NCI-H1092 treated with DMSO at 0.1 percent for 48 hours (cell line): ENCODE measurements around the gene NPAS3.
A peak's percentile ranks its signal among the peaks of the same experiment; 100 is the strongest.

Source experiments
- DNase-seq: peaks from one replicate; lab custom pipeline; 2025; lab: John Stamatoyannopoulos, UW

NPAS3 gene

DNA sequence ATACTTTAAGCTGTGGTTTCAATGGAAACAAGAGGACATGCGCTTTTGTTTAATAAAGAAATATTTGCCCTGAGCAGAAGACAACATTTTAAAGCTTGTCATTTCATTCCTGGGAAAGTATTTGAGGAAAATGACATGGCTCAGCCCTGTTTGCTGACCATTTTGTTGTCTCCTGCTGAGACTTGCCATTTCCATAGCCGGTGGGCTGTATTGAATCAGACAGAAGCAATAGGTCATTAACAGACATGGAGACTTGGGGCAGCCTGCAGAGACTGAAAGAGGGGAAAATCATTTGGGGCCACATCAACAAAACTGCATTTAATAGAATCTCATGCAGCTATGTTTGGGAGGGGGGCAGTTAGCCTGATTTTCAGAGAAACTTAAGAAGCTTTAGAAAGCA is 443.0 kb downstream of the NPAS3 start:
- no peak for DNase-seq

DNA sequence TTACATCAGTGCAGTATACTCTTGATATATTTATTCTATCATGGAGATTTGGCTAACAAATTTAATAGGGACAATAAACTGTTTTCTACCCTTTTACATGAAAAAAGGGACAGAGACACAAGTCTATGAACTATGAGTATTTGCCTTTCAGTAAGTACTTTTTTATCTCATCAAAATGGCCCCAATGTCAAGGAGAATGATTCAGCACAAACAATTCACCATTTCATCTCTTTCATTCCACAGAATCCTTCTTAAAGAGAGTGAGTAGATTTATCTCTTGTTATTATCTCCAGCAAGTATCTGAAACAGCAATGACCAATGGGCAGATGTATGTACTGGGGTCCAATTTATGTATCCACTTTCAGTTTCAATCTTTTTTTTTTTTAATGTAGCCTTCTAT is 447.5 kb downstream of the NPAS3 start:
- DNase-seq = no peak

GRCh38 chr14:33386781-33387180 is 448.1 kb downstream of the NPAS3 start:
- DNase-seq = no peak

DNA sequence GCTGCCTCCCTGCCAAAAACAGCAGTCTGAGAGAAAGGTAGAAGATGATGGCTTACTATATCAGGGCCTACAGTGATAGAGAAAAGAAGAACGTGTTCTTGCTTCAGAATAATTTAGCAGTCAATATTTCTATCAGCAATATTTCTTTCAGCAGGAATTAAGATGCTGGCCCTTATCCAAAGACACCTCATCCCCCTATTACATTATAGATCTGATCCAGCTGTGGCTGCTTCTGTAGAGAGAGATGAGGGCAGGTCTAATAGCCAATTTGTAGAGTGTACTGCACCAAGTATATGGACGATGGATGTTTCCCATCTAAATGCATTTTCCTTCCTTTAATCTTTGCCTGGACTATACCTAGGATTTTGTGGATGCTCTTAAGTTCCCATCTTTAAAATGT is 451.7 kb downstream of the NPAS3 start:
- DNase-seq = no peak

DNA sequence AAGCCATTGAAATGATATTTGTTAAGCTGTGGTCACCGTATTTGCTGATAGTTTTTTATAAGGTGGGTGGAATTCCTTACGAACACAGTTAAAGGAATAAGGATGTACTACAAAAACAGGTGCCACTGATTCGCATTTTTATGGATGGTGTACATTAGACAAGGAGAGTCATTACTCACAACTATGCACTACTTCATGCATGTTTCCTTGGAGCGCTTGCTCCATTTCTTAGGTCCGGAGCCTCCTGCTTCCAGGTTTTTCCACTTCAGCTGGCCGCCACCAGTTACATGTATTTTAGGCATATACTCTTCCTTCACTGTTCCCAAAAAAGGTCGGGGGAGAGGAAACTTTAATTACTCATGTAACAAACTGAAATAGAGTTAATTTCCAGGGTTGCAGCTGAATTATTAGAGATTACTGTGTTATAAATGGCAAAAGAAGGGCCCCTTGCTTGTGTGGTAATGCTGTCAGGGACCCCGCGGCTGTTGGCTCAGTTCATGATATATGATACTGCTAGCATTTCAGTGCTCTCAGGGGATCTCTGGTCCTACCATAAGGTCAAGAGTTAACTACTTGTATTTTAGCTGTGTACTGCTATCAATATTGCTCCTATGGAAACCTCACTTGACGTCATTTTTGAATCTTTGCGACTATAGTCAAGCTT is 454.7 kb downstream of the NPAS3 start:
- DNase-seq = peak; percentile 27

GRCh38 chr14:33393895-33394368 is 455.3 kb downstream of the NPAS3 start:
- no peak for DNase-seq

GRCh38 chr14:33401311-33401710 is 462.6 kb downstream of the NPAS3 start:
- DNase-seq = no peak

DNA sequence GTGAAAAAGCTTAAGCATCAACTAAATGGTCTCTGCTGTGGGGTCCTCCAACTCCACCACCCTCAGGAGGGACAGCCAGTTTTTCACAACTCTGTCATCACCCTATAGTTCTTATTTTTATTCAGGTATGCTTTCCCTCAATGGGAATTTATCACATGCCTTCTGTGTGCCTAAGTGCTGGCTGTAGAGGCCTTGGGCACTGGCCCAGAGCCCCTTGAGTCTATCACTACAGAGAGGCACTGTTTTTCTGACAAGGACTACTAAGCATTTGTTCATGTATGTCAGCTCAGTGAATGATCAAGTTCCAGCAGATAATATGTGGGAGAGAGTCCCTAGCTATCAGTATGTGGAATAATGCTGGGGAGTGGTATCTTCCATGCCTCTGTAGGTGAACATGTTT is 463.9 kb downstream of the NPAS3 start:
- DNase-seq = no peak

GRCh38 chr14:33404054-33404453 is 465.4 kb downstream of the NPAS3 start:
- no peak for DNase-seq

DNA sequence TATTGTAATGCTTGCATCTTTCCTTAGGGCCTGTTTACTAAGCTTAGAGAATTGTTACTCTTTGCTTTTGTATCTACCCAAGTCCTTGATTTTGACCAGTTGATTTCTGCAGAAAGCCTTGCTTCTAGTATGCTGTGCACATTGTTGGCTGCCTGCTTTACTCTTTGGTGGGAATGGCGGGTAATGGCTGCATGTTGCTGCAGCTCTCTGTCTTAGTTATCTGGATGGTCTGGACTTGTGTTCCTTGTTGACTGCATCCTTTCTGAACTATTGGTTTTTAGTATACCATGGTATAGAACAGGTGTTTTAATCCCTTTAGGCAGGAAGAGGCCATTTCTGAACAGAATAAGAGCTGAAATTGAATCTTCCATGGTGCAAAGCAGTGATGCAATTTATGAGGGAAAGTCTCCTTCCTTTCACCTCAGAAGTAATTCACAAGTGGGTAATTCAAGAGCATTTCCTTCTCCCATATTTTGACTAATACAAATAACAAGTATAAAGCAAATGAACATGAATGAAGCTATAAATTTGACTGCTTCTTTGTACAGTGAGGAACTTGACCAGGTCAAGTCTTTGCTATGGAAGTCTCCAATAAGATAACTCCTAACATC is 466.4 kb downstream of the NPAS3 start:
- DNase-seq = no peak

DNA sequence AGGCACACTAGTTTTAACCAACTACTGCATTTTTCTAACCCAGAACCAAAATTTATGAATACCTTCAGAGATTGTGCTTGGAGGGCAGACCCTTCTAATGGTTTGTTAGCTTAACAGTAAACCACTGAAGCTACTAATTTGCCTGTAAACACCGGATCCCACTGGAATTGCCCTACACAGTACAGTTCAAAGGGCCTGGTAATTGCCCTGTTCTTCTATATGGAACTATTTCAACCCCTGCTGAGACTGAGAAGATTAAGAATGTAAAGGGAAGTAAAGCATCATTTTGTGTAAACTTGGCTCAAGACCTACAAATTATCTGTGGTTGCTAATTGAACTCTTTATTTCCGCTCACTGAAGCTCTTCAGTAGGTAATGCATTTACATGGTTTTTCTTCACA is 468.1 kb downstream of the NPAS3 start:
- DNase-seq = no peak

GRCh38 chr14:33408291-33408690 is 469.6 kb downstream of the NPAS3 start:
- DNase-seq = no peak

DNA sequence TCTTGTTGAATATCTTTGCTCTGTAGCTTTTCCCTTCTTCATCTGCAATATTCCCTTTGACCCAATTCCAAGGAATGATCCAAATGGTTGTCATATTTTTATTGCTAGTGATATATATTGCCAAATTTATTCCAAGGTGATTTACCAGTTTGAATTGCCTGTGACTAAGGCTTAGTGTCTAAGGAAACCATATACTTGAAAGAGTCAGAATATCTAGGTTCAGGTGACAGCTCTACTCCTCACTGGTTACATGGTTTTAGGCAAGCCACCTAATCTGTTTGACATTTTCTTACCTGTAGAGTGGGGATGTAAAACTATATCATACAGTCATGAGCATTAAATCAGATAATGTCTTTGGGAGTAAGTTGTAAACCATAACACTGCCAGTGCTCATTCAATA is 473.8 kb downstream of the NPAS3 start:
- no peak for DNase-seq

GRCh38 chr14:33413381-33413780 is 474.7 kb downstream of the NPAS3 start:
- DNase-seq = no peak

GRCh38 chr14:33414041-33414440 is 475.4 kb downstream of the NPAS3 start:
- DNase-seq = no peak

GRCh38 chr14:33420051-33420627 is 481.5 kb downstream of the NPAS3 start:
- DNase-seq = no peak

DNA sequence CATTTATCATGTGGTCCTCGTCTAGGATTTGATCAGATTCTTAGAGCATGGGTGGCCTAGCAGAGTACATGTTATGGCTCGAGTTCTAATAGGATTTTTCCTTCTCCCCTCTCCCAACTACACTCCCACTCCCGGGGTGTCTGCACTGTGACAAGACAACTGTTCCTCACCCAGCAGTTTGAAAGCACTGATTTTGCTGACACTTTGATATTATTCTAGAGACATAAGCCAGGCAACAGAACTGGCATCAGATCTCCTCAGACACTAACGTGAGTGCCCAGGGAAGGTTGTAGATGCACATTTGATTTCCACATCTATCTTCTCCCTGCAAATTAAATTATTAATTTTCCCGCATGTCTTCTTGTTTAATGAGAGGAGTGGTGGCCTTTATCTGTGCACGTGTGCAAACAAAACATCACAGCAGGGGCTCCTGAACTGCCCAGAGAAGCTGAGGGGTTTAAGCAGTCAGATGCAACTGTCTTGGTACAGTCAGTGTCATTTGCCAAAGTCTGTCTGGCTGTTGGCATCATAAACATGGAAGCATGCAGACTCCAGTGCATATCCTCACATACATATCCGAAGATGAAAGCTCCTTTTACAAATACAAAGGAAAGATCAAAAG is 491.8 kb downstream of the NPAS3 start:
- DNase-seq = no peak

GRCh38 chr14:33432407-33433023 is 493.8 kb downstream of the NPAS3 start:
- peak; percentile 52 for DNase-seq

DNA sequence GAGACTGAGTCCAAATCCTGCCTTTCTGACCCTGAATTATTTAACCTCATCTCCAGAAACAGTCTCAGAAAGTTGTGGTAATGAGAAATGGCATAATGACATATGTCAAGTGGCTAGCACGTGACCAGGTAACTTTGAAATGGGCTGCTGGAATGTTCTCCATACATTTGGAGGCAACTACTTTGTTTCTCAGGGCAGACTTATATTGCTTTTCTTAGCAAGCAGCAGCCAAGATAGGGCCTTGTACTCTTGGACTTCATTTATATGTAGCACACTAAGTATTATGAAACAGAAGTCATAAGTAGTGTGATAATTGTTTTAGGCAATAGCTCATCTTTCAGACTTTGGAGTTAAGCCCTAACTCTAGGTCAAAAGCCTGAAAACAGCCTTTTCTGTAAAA is 494.7 kb downstream of the NPAS3 start:
- no peak for DNase-seq

GRCh38 chr14:33435911-33436689 is 497.4 kb downstream of the NPAS3 start:
- no peak for DNase-seq

DNA sequence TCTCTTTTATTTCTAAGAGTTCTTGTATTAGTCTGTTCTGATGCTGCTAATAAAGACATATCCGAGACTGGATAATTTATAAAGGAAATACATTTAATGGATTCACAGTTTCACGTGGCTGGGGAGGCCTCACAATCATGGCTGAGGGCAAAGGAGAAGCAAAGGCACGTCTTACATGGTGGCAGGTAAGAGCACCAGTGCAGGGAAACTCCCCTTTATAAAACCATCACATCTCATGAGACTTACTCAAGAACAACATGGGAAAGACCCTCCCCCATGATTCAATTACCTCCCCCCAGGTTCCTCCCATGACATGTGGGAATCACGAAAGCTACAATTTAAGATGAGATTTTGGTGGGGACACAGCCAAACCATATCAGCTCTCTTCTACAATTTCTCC is 503.0 kb downstream of the NPAS3 start:
- no peak for DNase-seq

GRCh38 chr14:33444136-33444535 is 505.5 kb downstream of the NPAS3 start:
- no peak for DNase-seq
